ENCODE measurements around the gene BORCS5.
A peak's percentile ranks its signal among the peaks of the same experiment; 100 is the strongest.

BORCS5 gene

GRCh38 chr12:12508612-12509011, 151.7 kb downstream of the BORCS5 start:
- no peak for DNase-seq

DNA sequence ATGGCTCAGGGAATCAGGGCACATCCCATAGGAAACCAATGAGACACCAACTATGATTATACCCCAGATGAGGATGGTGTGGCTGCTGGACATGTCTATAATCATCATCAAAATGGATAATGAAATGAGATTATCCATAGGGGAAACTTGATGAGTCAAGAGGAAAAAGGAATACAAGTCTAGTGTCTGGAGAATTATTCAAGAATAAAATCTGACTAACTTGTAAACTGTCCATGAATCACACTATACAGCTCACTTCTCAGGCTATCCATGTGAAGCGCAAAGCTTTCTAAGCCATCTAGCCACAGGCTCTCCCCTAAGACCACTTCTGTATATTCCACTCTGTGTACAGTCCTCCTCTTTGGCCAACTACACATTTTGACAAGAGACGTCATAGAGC, 153.3 kb downstream of the BORCS5 start:
- no peak for DNase-seq

DNA sequence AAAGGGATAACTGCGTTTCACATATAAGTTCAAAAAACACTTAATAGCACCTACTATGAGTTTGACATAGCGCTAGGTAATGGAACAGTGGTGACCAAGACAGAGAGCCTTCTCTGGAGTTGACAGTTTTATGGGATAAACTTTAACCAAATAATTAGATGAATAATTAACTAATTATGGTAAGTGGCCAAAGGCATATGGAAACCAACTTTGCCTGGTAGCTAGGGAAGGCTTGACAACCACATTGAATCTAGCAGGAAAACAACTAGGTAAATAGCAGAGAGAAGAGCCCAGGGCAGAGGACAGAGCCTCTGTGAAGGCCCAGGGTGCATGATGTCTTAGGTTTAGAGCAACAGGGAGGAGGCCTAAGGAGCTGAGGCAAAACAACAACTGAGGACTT, 153.7 kb downstream of the BORCS5 start:
- DNase-seq = no peak

DNA sequence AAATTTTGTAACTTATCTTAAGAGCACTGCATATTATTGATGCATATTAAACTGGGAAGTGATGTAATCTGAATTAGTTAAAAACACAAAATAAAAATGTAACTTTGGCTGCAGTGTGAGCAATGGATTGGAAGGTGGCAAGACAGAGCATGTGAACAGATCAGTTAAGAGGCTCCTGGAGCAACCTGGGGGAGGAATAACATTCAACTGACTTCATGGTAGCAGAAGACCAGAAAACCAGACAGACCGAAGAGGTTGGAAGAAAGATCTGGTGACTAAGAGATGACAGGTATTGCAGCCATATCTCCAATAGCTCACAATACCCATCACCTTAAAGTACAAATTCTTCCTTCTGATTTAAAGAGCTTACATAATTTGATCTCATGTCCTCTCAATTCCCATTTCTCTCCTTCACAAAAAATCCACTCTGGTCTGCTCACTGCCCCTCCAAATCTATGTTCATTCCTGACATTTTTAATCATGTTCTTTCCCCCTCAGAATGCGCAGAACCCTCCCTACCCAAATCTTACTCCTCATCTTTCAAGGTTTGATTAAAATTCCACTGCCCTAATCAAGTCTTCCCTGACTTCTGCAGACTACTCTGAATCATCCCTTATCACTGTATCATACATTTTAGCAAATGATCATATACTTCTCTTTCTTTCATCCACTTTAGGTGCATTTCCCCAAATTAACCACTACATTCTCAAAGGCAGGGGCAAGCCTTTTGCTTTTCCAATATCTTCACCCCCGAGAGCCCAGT, 154.3 kb downstream of the BORCS5 start:
- no peak for DNase-seq

DNA sequence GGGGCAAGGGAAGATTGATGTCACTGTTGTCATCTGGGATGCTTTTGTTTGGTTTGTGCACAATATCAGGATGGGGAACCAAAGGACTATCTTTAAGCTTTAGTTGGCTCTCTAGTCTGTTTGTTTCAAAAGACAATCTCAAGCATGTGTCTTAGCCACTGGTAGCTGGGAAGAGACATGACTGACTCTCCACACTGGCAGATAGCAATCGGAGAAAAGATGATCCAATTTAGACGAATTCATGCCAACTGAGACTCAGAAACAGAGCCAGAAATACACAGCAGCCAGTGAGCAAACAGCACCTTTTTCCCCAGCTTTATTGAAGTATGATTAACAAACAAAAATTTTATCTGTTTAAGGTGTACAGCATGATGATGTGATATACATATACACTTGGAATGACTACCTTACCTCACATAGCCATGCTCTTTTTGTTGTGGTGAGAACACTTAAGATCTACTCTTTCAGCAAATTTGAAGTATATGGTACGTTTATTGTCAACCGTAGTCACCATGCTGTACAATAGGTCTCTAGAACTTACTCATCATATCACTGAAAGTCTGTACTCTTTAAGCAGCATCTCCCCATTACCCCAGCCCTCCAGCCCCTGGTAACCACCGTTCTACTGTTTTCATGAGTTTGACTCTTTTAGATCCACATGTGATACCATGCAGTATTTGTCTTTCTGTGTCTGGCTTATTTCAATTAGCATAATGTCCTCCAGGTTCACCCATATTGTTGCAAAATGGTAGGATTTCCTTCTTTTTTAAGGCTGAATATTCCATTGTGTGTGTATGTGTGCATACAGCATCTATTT, 155.2 kb downstream of the BORCS5 start:
- no peak for DNase-seq

DNA sequence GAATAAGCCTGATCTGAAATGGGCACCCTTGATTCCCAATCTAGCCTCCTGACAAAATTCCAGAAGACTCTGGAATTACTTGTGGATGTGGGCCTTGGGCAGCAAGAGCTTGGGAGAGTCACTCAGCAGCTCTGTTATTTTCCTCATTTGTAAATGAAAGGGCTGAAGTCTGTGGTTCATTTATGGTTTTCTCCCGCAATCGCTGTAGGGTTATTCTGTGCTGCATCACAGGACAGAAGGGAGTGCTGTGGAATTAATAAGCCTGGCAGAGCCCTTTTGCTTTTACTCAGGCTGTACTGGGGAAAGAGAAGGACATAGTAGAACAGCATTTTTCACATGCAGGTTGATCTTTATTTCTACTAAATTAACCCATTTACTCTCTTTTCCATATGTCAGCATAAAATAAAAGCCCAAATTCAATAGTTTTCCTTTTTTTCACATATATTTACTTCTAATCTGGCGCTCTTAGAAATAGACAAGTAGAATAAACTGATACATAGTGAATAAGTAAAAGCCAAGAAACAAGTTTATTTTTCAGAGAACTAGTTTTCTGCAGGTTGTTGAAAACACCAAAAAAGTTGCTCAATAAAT, 156.6 kb downstream of the BORCS5 start:
- DNase-seq = peak in 3 of 58 donors; percentile 11 to 16 (median 12)

DNA sequence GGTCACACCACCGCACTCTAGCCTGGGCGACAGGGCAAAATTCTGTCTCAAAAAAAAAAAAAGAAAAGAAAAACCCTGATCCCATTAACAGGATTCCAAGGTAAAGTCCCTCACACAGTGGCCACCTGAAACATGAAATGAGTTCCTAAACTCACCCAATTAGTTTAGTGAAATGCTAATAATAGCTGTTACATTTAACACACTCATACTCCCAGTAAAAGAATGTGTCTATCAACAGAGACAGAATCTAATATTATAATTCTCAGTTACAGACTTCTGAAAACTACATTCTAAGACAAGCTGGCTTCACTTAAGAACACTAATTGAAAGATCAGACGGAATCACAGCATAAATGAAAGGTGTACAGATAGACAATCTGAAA, 161.6 kb downstream of the BORCS5 start:
- no peak for DNase-seq

- DNase-seq = no peak
These were observed 162.0 kb downstream of the BORCS5 start for GRCh38 chr12:12518919-12519318.

All from anterior cingulate cortex (tissue), 58 donors.